Astrocyte of the spinal cord (primary cell): ENCODE results near the gene SLC19A1.

Experiments used
- DNase-seq: peaks from one replicate; pipeline ENCODE4 v3.0.0; 2011; ENCODE audit warnings: low read depth, low spot score
- H3K4me3 ChIP-seq: 2 replicates; pipeline ENCODE4 v1.5.1; 2011; ENCODE audit warnings: low read depth, mild to moderate bottlenecking, low read length, moderate library complexity
- in situ Hi-C: cut with HindIII; loops from 2 replicates; pipeline ENCODE4 v1.10.0; 2017; ENCODE audit warnings: low sequenced_read_pairs
- TF ChIP-seq, protein P1 (sequence below): IDR thresholded peaks from 2 replicates; pipeline ENCODE4 v1.5.1; 2012; ENCODE audit warnings: low read depth, mild to moderate bottlenecking, low read length, inconsistent platforms

The SLC19A1 gene

DNA sequence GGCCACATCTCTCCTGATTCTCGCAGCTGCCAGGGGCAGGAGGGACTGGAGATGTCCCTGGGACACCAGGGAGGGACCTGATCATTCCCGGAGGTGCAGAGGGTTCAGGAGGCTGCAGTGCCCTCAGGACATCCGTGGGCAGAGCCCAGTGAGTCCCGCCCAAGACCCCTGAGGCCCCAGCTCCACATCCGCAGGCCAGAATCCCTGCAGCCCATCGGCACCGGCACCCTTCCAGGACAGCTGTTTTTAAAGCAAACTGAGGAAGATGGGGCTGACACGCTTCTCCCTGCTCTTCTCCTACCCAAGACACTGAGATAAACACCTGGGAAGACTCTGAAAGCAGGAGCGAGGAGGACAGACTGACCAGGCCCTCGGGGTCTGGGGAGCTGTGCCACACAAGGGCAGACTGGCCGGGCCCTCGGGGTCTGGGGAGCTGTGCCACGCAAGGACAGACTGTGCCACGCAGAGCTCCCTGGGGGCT lies 25.5 kb downstream of the SLC19A1 start:
- in situ Hi-C loops: no loop called here
- TF ChIP-seq, protein P1, sequence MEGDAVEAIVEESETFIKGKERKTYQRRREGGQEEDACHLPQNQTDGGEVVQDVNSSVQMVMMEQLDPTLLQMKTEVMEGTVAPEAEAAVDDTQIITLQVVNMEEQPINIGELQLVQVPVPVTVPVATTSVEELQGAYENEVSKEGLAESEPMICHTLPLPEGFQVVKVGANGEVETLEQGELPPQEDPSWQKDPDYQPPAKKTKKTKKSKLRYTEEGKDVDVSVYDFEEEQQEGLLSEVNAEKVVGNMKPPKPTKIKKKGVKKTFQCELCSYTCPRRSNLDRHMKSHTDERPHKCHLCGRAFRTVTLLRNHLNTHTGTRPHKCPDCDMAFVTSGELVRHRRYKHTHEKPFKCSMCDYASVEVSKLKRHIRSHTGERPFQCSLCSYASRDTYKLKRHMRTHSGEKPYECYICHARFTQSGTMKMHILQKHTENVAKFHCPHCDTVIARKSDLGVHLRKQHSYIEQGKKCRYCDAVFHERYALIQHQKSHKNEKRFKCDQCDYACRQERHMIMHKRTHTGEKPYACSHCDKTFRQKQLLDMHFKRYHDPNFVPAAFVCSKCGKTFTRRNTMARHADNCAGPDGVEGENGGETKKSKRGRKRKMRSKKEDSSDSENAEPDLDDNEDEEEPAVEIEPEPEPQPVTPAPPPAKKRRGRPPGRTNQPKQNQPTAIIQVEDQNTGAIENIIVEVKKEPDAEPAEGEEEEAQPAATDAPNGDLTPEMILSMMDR: no peak
- no peak overlapping the region for H3K4me3 ChIP-seq
- DNase-seq: no peak

DNA sequence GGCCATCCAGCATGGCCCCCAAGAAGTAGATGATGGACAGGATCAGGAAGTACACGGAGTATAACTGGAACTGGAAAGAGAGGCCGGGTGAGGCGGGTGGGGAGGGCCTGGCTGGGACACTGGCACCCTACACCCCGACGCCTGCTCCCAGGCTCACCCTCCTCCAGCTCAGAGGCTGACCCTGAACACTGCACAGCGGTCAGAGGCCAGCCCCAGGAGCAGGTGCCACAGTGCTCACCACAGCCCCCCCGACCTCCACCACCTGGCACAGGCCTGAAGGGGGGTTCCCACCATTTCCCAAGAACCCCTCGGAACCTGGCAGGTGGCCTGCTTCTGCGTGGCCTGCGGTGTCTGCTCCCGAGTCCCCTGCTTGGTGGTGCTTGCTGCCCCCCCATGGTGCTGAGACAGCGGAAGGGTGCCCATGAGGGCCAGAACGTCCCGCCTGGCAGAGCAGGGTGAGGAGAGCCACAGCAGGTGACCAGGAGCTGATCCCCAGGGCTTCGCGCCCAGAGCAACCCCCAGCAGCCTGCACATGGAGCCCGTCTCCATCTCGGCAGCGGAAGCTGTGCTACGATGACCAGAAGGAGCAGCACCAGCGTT lies 26.1 kb downstream of the SLC19A1 start:
- in situ Hi-C loops: no loop called here
- no peak overlapping the region for H3K4me3 ChIP-seq
- TF ChIP-seq, protein P1: no peak
- no peak for DNase-seq

DNA sequence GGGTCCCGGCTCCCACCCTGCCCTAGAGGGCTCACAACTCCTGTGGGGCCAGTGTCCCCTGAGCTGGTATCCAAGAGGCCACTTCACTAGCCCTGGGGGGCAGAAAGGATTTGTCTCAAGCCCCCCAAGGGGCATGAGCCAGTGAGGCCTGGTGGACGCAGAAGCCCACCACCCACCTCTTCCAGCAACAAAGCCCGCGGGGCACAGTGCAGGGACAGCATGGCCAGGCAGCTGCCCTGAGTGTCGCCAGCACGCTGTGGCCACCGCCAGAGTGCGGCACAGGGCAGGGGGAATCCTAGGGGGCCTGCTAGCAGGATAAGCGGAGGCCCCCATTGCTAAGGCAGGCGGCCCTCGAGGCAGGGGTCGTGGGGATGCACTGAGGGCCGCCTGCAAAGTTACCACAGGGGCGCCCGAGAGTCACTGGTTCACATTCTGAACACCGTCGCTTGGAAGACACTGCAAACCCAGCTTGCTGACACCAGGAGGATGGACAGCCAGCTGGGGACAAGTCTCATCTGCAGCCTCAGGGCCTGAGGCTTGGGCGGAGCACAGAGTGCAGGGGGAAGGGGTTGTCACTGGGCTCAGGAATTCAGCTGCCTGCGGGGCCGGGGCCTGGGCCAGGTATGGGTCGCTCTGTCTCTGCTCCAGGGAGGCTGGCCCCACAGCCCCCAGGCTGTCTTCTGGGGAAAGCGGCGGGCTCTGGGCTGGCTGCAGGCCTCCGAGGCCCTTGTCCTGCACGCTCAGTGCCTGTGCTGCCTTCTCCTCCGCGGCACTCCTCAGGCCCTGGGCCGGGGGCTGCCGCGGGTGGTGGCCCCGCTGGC lies 26.8 kb downstream of the SLC19A1 start:
- DNase-seq: no peak
- TF ChIP-seq, protein P1: no peak
- no peak overlapping the region for H3K4me3 ChIP-seq
- in situ Hi-C loops: no loop called here

DNA sequence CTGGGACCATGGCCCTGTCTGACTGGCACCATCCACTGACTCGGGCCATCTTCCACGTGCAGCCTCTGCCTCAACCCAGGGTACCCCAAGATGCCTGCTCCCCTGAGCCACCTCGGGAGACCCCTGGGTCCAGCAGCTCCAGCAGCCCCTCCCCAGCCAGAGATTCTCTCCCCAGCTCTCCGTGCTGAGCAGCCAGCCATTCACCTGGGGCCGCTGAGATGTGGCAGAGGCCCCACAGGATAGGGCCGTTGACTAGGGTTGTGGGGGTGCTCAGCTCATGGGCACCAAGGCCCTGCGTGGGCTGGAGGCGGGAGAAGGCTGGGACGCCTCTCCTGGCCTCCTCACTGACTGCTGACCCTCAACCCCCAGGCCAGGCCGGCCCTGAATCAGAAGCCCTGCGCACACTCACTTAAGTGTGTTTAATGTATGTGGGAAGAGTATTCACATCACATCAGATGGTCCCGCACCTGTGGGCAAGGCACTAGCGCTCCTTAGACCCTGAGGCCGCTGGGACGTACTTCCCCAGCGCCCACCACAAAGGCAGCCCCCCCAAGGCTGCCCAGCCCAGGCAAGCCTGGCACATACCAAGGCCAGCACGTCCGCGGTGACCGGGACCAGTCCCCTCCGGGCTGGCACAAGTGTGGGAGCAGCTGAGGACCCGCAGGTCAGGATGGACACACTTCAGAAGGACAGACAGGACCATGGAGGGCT lies 27.8 kb downstream of the SLC19A1 start:
- no peak overlapping the region for H3K4me3 ChIP-seq
- TF ChIP-seq, protein P1: no peak
- DNase-seq: no peak
- in situ Hi-C loops: no loop called here

DNA sequence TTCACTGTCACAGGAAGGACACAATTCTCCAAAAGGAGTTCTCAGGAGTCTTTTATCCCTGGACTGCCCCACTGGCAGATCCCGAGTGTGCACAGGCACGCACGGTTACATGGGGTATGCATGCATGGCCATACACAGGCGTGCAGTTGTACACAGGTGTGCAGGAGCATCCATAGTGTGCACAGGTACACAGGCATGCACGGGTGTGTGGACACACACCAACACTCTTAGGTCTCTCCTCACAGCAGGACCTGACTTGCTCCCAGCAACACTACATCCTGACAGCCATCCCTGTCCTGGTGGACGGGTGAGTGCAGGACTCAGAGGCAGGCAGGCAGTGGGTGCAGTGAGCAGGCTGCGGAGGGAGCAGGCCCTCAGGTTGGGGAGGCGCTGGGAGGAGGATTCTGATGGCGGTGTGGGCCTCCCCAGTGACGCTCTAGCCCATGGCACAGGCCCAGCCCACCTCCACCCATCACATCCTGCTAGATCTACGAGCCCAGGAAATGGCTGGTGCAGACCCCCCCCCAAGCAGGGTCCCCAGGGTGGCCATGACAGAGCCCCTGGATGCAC lies 28.4 kb downstream of the SLC19A1 start:
- no peak overlapping the region for H3K4me3 ChIP-seq
- TF ChIP-seq, protein P1: no peak
- in situ Hi-C loops: no loop called here
- DNase-seq: no peak

DNA sequence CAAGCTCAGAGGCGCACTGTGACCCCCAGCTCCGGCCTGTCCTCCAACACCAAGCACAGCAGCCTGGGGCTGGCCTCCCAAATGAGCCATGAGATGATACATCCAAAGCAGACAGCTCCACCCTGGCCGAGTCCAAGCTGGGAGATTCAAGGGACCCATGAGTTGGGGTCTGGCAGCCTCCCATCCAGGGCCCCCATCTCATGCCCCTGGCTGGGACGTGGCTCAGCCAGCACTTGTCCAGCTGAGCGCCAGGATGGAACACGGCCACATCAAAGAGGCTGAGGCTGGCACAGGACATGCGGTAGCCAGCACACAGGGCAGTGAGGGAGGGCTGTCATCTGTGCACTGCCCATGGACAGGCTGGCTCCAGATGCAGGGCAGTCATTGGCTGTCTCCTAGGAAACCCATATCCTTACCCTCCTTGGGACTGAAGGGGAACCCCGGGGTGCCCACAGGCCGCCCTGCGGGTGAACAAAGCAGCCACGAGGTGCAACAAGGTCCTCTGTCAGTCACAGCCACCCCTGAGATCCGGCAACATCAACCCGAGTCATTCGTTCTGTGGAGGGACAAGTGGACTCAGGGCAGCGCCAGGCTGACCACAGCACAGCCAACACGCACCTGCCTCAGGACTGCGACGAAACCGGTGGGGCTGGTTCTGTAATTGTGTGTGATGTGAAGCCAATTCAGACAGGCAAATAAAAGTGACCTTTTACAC lies 29.1 kb downstream of the SLC19A1 start:
- DNase-seq: no peak
- in situ Hi-C loops: no loop called here
- H3K4me3 ChIP-seq: no peak overlapping the region
- TF ChIP-seq, protein P1: no peak
